Right forelimb (tissue), 1 donor: ENCODE data around the gene SP5.
"Not testable (repeated sequence)": the region's sequence is repeated elsewhere in the genome, so short reads cannot be mapped to it uniquely, and the experiment has no call there.

ENCODE experiments used
- DNase-seq: peaks from one replicate; pipeline ENCODE4 v3.0.0-alpha.2; 2018

The SP5 gene

GRCh38 chr2:170740660-170741059 is 25.5 kb downstream of the SP5 start:
- no peak for DNase-seq

GRCh38 chr2:170742000-170742399 is 26.9 kb downstream of the SP5 start:
- no peak for DNase-seq

- no peak for DNase-seq
These were observed 27.9 kb downstream of the SP5 start for GRCh38 chr2:170742896-170743529.

DNA sequence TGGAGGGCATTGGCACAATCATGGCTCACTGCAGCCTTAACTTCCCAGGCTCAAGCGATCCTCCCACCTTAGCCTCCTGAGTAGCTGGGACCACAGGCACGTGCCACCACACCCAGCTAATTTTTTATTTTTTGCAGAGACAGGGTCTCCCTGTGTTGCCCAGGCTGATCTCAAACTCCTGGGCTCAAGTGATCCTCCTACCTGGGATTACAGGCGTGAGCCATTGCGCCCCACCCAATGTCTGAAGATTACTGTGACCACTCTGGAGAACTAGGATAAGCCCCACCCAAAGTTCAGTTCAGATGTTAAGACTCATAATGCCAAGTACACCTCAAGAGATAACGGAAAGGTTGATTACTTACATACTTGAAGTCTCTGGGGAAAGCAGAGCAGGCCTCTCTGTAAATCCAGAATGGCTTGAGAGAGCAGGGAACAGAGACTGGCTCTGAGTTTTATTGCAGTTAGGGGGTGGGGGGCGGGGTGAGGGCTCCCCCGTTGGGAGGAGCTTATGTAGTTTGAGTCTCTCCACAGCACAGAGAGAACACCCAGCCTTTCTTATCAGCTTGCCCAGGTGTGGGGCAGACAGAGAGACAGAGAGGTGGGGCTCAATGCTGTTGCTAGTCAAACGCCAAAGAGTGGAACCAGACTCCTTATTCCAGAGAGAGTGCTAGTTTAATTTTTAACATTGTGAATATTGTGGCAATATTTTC is 28.5 kb downstream of the SP5 start:
- no peak for DNase-seq

GRCh38 chr2:170744248-170745002 is 29.3 kb downstream of the SP5 start:
- no peak for DNase-seq

DNA sequence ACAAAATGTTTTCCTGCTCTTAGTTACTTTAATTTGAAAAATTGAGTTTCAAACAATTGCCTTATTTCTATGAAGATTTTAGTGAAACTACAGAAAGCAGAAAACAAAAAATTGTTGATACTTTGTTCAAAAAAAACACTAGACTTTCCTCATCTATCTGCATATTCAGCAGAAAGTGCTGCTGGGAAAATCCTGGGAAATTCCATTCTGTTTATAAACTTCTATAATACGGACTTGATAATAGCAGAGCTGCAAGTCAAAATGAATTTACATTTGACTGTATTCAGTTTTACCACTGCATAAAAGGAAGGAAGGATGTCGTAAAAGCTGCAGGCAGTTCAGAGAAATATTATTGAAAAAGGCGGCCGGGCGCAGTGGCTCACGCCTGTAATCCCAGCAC is 30.2 kb downstream of the SP5 start:
- DNase-seq, result no peak

DNA sequence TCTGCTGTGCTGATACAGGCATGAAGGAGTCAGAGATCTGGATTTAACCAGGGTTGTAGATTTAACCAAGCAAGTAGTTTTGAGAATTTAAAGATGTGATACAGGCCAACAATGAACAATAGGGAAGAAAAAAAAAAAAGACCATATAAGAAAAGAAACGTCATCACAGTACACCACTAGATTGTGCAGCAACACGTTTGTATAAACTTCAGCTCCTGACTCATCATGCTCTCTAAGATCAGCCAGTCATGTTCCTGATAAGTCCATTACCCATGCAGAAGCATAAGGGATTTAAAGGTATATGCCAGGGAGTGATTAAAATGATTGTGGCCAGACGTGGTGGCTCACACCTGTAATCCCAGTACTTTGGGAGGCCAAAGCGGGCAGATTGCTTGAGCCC is 32.8 kb downstream of the SP5 start:
- no peak for DNase-seq

- DNase-seq, result not testable (repeated sequence)
These were observed 36.4 kb downstream of the SP5 start for GRCh38 chr2:170751555-170751954.

- DNase-seq, result no peak
These were observed 46.4 kb downstream of the SP5 start for GRCh38 chr2:170761572-170761971.

DNA sequence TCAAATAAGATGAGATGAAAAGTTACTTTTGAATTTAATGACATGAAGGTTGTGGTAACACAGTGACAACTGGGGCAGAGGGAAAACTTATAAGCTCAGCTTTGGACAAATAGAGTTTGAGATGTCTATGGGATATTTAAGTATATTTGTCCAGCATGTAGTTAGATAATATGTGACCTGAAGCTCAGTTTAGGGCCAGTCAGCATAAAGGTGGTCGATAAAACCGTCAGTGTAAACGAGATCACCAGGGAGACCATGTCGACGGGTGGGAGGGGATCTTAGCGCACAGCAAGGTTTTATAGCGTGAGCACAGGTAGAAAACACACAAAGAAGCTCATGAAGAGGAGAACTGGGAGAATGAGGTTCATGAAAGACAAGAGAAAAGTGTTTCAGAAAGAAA is 47.6 kb downstream of the SP5 start:
- DNase-seq, result no peak

GRCh38 chr2:170763232-170763631 is 48.1 kb downstream of the SP5 start:
- no peak for DNase-seq

GRCh38 chr2:170764880-170765261 is 49.7 kb downstream of the SP5 start:
- DNase-seq, result no peak

- no peak for DNase-seq
These were observed 51.6 kb downstream of the SP5 start for GRCh38 chr2:170766693-170767092.
